ENCODE data around the gene ZMYM5.
"Not testable (repeated sequence)": the region's sequence is repeated elsewhere in the genome, so short reads cannot be mapped to it uniquely, and the experiment has no call there.

Gene ZMYM5

DNA sequence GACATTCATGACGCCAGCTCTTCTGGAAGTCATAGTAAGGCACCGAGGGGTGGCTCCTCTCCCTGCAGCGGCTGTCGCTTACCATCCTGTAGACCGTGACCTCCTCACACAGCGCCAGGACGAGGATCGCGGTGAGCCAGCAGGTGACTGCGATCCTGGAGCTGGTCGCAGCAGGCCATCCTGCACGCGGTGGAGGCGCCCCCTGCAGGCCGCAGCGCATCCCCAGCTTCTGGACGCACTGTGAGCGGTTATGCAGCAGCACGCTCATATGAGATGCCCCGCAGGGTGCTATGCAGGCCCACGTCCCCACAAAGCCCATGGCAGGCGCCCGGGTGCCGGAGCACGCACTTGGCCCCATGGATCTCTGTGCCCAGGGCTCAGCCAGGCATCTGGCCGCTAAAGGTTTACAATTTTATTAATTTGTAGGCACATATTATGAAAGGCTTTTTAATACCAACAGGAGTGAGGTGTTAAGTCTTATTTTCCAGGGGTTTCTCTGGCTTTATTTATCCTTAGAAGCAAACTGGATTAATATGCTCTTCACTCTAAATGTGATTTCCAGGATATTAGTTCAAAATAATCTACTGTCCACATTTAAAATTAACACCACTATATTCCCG, 45.1 kb downstream of the ZMYM5 start:
- DNase-seq: peak in 1 of 4 experiments; percentile 23

DNA sequence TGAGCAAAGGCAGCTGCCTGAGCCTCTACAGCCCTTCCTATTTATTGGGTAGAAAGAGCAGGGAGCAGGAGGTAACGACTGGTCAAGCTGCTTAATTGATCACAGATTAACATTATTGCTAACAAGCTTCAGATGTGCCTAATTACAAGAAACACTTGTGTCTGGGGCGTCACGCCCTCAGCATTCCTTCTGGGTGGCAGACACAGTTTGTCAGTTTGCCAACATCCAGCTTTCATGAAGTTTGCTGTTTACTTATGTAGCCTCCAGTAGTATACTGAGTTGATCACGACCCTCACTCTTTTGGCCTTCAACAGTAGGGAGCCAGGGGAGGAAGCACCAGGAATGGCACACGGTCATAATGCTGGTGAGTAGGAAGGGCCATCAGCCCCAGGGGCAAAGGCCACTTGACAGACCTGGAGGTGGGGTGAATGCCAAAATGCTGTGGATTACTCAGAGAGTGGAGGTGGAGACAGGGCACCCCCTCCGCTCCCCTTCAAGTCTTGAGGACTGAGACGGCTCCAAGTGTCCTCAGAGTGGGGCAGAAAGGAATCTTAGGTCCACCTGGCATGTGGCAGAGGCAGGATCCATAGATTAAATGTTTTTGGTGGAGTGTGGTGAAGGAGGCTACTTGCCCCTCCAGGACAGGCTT, 45.8 kb downstream of the ZMYM5 start:
- DNase-seq: no peak

DNA sequence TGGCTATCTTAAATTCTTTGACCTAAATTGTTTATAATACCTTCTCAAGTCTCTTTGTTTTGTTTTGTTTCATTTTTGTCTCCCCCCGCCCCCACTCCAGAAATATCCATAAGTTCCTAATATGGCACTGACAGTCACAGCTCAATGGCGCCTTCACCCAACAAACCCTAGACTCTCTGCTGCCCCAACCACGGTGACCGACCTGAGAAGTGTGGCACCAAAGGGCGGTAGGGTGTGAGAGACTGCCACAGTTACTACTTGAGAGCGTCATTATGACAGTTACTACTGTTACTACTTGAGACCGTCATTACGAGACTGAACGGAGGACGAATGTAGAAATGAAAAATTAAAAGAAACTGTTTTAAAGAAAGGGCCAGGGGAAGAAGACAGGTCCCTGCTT, 46.3 kb downstream of the ZMYM5 start:
- no peak for DNase-seq

DNA sequence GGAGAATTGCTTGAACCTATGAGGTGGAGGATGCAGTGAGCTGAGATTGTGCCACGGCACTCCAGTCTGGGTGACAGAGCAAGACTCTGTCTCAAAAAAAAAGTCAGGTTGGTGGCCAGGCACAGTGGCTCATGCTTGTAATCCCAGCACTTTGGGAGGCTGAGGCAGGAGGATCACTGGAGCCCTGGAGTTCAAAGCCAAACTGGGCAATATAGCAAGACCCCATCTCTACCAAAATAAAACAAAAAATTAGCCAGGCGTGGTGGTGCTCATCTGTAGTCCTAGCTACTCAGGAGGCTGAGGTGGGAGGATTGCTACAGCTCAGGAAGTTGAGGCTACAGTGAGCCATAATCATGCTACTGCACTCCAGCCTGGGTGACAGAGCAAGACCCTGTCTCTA, 47.6 kb downstream of the ZMYM5 start:
- not testable (repeated sequence) for DNase-seq

DNA sequence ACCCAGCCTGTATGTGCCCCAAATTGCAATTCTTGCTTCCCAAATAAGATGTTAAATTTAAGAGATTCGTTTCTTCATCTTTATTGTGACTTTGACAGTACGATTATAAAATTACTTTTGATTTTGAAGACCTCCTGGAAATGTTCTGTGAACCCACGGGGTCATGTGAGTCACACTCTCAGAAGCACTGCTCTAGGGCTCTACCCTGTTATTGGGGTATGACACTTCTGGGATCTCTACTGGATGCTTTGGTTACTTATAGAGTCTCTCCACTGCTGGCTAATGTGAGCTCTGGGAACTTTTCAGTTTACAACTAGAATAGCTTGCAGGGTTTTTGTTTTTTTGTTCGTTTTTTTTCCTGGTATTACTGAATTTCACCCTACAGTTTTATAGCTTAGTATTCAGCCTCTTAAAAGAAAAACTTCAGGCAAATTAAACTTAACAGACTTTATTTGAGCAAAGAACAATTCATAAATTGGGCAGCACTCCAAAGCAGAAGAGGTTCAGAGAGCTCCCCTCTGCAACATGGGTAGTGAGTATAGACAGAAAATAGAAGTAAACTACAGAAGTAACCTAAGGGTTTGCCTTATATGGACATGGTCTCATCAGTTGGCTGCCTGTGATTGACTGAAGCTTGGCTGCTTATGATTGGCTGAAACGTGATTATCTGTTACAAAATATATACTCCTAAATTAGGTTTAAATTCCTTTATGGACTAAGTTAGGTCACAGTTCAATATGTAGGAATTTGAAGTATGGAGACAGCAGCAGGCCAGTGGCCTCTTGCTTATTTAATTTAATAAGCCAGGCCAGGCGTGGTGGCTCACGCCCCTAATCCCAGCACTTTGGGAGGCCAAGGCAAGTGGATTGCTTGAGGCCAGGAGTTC, 52.2 kb downstream of the ZMYM5 start:
- DNase-seq: no peak

DNA sequence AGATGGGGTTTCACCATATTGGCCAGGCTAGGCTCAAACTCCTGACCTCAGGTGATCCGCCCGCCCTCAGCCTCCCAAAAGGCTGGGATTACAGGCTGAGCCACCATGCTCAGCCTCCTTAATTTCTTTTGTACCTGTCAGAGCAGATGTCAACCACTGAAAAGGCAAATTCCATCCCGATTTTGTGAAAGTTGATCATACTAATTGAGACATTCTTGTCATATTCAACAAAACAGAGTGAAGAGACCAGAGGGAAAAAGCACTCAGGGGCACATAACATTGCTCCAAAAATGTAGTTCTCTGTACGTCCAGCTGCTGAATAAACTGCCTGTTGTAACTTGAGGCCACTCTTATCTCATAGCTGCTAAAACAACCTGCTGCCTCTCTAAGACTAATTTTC, 53.3 kb downstream of the ZMYM5 start:
- no peak for DNase-seq

DNA sequence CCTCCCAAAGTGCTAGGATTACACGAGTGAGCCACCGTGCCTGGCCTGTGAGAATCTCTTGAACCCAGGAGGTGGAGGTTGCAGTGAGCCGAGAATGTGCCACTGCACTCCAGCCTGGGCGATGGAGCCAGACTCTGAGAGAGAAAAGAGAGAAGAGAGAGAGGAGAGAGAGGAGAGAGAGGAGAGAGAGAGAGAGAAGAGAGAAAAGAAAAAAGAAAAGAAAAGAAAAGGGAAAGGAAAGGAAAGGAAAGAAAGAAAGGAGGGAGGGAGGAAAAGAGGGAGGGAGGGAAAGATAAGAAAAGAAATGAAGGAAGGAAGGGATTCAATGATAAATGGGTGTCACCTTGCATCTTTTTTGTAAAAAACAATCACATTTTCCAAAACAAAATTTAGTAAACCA, 57.7 kb downstream of the ZMYM5 start:
- DNase-seq: no peak

DNA sequence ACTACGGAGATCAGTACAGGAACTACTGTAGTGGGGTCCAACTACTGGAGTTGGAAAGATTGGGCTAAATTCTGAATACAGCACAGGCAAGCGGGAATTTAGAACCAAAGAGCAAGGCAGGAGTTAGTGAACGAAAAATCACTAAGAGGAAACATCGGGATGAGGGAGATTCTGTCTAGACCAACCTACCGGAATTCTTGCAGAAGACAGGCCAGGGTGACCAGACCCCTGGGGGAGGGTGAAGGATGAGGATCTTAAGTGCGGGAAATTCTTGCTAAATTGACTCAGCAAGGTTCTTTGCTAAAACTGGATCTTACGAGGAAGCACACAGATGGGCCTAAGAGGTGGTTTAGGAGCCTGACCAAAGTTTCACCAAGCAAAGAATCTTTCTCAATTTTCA, 67.5 kb downstream of the ZMYM5 start:
- DNase-seq: no peak

DNA sequence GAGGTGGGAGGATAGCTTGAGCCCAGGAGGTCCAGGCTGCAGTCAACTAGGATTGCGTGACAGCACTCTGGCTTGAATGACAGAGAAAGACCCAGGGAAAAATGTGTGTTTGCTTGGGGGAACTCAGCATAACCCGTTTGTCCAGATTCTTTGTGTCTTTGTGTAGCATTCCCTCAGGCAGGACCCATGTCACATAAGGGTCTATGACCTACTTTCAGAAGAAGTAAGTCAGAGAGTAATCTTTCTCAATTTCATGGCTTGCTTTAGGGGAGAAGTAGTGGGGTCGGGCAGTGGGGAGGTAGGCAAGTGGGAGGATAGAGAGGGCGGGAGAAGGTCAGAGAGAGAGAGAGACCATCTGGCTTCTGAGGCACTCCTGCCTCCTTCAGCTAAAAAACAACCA, 68.8 kb downstream of the ZMYM5 start:
- DNase-seq: no peak

DNA sequence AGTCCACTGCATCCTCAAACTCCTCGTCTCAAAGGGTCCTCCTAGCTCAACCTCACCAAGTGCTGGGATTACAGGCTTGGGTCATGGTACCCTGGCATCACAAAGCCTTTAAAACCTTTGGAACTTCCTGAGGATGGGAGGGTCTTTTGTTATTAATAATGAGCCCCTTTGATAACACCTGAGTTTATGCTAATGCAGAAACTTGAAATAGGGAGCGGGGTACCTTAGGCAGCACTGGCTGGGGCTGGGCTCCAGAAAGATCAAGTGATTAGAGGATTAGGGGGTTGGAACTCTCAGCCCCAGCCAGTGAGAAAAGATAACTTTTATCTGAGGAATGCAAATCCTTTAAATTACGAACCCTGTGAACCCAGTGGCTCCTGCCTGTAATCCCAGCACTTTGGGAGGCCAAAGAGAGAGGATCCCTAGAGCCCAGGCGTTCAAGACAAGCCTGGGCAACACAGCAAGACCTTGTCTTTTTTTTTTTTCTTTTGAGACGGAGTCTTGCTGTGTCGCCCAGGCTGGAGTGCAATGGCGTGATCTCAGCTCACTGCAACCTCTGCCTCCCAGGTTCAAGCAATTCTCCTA, 71.4 kb downstream of the ZMYM5 start:
- no peak for DNase-seq

DNA sequence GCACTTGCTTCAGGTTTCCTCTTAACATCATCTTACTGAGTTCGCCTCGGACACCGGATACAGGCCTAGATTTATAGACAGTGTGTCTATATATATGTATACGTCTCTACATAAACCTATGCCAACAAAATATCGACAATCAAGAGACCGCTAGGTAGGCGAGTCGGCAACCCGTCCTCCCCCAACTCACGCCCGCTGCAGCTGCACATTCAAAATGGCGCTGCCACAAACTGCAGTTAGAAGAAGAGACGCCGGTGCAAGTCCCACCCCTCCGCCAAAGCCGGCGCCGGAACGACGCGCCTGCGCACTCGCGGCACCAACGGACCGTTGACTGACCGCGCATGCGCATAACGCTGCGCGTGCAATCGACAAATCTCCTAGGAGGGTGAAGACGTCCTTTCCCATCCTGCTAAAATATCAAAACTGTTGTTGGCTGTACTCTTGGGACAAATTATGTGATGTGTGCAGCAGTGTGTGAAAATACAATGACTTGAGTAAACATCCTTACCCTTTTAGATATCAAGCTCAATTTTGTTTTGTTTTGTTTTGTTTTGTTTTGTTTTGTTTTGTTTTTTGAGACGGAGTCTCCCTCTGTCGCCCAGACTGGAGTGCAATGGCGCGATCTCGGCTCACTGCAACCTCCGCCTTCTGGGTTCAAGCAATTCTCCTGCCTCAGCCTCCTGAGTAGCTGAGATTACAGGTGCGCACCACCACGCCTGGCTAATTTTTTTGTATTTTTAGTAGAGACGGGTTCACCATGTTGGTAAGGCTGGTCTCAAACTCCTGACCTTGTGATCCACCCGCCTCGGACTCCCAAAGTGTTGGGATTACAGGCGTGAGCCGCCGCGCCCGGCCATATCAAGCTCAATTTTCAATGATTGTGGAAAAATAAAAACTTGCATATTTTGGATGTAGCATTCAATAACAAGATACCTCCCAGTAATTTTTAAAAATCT, 80.4 kb downstream of the ZMYM5 start, which contains the start of gene PSPC1:
TSS of gene PSPC1 (minus strand) at position 219 of the 956 bp plus-strand sequence. CDS start at position 31, 188 bp downstream.
- peak; percentile 85 to 93 (median 88) for DNase-seq

DNA sequence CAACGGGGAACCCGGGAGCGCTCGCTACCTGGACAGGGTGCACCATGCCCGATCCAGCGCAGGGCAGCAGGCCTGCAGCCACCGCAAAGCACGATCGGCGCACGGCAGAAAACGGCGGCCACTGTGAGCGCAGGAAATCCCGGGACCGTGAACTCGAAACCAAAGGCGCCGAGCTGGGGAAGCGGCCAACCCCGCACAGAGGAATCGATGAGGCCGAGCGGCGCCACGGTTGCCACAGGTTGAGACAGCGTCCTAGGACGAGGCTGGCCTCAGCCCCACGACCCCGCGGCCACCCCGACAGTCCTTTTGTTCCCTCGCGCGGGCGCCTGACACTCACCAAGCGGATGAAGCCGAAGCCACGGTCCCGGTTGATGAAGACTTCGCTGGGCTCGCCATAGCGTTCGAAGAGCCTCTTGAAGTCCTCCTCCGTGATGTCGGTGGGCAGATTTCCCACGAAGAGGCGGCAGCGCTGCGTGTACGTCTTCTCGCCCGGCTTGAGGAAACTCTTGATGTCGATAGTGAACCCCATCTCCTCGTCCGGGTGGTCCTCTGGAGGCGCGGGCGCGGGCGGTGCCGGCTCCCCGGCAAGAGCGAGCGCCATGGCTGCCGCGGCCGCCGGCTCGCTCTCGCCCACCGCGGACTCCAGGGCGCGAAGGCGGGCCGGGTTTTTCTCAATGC, 81.3 kb downstream of the ZMYM5 start:
- peak; percentile 18 to 52 (median 31) for DNase-seq

DNA sequence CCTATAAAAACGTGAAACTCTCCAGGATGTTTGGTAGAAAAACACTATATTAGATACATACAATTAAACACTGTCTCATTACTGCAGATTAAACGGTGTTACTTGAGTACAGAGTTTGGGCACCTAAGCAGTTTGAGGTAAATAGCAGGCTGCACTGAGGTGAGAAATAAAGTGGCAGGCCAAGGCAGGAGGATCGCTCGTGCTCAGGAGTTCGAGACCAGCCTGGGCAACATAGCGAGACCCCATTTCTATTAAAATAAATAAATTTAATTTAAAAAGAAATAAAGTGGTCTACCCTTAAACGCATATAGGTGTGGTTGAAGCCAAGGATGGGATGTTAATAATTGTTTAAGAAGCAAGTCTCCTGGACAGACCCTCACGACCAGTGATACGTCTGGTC, 81.9 kb downstream of the ZMYM5 start:
- no peak for DNase-seq

DNA sequence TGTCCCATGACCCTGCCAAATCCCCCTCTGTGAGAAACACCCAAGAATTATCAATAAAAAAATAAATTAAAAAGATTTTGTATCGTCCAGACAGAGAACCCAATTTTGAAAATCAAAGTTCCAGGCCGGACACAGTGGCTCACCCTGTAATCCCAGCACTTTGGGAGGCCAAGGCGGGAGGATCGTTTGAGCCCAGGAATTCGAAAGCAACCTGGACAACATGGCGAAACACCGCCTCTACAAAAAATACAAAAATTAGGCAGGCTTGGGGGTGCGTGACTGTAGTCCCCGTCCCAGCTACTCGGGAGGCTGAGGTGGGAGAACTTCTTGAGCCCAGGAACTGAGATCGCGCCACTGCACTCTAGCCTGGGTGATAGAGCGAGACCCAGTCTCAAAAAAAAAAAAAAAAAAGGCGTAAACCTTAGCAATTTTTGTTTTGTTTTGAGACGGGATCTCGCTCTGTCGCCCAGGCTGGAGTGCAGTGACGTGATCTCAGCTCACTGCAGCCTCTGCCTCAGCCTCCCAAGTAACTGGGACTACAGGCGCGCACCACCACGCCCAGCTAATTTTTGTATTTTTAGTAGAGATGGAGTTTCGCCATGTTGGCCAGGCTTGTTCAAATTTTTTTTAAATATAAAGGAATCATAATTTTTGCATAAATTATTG, 82.6 kb downstream of the ZMYM5 start:
- not testable (repeated sequence) for DNase-seq
